Fibroblast of peridontal ligament (primary cell): ENCODE measurements around the gene ACACA.

ENCODE experiments used
- DNase-seq: peaks from one replicate; pipeline ENCODE4 v3.0.0-alpha.2; 2010; ENCODE audit errors: extremely low read depth

The ACACA gene

GRCh38 chr17:37292429-37293139 is 114.1 kb downstream of the ACACA start:
- DNase-seq = no peak

GRCh38 chr17:37291351-37291750 is 115.3 kb downstream of the ACACA start:
- no peak for DNase-seq

GRCh38 chr17:37286430-37286829 is 120.2 kb downstream of the ACACA start:
- no peak for DNase-seq

- no peak for DNase-seq
Observed at GRCh38 chr17:37284191-37284590, 122.4 kb downstream of the ACACA start.

GRCh38 chr17:37283414-37283961 is 123.1 kb downstream of the ACACA start:
- DNase-seq = peak; percentile 82

- DNase-seq = no peak
Observed at GRCh38 chr17:37280841-37281240, 125.8 kb downstream of the ACACA start.

- DNase-seq = no peak
Observed at GRCh38 chr17:37278247-37278894, 128.3 kb downstream of the ACACA start.

GRCh38 chr17:37276475-37276874 is 130.2 kb downstream of the ACACA start:
- DNase-seq = no peak

GRCh38 chr17:37274461-37274860 is 132.2 kb downstream of the ACACA start:
- no peak for DNase-seq

GRCh38 chr17:37273409-37274051 is 133.1 kb downstream of the ACACA start:
- peak; percentile 89 for DNase-seq

GRCh38 chr17:37265446-37266173 is 141.0 kb downstream of the ACACA start:
- no peak for DNase-seq

- DNase-seq = peak; percentile 66
Observed at GRCh38 chr17:37261286-37261685, 145.3 kb downstream of the ACACA start.

- no peak for DNase-seq
Observed at GRCh38 chr17:37259030-37259735, 147.5 kb downstream of the ACACA start.

GRCh38 chr17:37256627-37257026 is 150.0 kb downstream of the ACACA start:
- no peak for DNase-seq

GRCh38 chr17:37255432-37255831 is 151.2 kb downstream of the ACACA start:
- DNase-seq = peak; percentile 11

GRCh38 chr17:37247825-37248224 is 158.8 kb downstream of the ACACA start:
- DNase-seq = no peak

- no peak for DNase-seq
Observed at GRCh38 chr17:37246085-37246484, 160.6 kb downstream of the ACACA start.

GRCh38 chr17:37240381-37240780 is 166.3 kb downstream of the ACACA start:
- no peak for DNase-seq

- peak; percentile 68 for DNase-seq
Observed at GRCh38 chr17:37239690-37240334, 166.8 kb downstream of the ACACA start.

- DNase-seq = no peak
Observed at GRCh38 chr17:37234106-37234505, 172.5 kb downstream of the ACACA start.

- no peak for DNase-seq
Observed at GRCh38 chr17:37233036-37233435, 173.6 kb downstream of the ACACA start.
